GM18861 (cell line): ENCODE results near the gene SPOPL.

Experiments used
- ATAC-seq: cut with Tn5 transposase; IDR thresholded peaks from one replicate; pipeline ENCODE4 v1.9.1; 2021; ENCODE audit not compliant: unreplicated experiment

SPOPL gene

DNA sequence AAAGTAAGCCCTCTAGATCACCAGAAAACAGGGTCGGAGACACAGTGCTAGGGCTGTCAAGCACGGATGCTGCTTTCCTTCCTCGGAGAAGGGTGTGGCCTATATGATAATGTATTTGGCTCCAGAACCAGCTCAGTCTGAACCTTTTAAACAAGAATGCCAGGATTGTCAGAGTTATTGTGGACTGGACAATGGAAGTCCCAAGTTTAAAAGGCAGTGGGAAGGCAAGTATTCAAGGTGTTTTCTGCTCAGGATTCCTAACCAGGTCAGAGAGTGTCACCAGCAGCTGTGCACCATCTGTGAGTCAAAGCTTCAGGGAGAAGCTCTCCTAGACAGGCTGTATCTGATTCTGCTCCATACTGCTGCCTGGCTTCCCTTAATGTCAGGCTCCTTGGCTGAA, 94.8 kb downstream of the SPOPL start:
- ATAC-seq = no peak

DNA sequence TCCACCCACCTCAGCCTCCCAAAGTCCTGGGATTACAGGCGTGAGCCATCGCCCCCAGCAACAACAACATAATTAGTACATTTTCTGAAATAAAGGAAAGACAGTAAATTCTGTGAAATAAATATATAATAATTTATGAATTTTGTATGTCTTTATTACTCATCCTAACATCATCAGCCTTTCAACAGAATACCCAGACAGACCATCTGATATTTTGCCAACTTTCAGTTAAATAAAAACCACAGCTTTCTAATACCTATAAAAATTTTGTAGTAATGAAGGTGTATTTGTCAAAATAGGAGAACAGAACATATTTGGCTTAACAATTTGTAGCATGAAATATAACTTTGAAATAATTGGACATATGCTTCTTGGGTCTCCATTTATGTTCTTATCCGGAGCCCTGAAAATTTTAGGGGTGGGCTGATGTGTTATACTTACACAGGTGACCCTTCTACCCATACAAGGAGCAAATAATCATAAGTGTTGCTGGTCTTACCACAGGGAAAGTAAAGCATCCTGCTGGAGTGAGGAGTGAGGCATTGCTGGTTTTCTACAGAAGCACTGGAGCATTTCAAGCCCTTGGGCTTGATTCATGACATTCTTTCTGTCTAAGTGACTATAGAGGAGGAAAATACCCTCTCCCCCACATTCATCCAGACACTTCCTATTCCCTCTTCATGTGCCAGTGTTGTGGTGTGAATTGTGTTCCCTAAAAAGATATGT, 99.3 kb downstream of the SPOPL start:
- ATAC-seq = no peak

DNA sequence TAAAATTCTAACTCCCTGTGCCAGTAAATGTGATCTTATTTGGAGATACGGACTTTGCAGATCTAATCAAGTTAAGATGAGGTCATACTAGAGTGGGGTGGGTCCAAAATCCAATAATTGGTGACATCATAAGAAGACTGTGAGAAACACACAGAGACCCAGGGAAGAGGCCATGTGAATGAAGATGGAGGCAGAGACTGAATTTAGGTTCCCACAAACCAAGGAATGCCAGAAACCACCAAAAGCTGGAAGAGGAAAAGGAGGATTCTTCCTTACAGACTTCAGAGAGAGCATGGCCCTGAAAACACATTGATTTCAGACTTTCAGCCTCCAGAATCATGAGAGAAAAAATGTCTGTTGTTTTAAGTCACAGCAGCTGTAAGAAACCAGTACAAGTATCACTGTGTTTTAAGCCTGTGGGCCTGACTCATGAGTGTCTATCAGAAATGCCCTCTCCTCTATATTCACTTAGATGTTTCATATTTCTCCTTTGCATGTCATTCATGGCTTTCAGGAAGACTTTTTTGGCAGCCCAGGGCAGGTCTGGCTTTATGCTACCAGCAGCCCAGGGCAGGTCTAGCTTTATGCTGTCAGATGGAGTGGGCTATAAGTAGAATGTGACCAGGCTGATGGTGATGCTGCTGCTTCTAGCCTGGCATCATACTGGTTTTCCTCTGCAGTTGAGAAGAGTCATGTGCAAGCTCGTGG, 100.0 kb downstream of the SPOPL start:
- no peak for ATAC-seq

DNA sequence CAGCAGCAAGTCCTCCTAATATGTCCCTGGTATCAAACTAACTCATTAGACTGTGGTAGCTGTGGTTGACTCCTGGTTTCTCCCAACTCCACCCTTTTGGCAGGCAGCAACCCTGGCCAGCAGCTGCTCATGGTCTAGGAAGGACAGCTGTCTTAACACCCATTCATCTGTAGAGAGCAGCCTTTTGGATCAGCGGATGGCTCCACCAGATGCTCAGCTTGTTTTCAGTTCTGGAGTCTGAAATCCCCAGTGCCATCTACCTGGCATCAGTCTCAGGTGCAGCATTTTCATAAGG, 100.5 kb downstream of the SPOPL start:
- no peak for ATAC-seq

DNA sequence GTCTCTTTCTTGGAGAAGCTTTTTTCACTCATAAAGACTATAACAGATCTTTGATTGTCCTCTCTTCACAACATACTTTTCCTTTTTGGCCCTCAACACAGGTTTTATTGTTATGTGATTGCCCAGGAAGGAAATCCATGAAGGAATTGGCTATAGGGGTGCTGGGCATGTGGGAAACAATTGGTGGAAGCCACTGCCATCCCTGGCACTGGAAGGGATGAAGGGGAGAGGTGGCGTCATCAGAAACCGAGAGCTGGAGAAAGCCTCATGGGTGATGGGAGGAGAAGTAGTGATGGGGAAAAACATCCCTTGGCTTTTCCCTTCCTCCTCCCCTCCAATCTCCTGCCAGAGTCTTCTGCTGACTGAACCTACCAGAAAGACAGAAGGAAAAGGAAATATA, 106.2 kb downstream of the SPOPL start:
- no peak for ATAC-seq

DNA sequence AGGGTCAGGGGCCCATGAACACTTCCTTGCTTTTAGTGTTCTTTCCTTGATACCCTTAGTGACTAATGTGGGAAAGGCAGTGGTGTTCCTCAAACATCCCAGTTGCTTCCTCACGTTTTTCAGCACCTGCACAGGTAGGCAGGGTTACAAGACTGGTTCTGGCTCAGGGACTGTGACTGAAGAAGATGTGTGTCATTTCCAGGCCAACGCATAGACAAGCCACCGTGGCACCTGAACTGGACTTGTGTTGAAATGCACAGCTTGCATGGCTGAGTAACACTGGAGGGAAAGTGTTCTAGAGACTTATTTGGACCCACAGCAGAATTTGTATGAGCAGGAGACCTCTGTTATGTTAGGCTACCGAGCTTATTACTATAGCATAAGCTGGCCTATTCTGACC, 107.9 kb downstream of the SPOPL start:
- ATAC-seq = no peak

DNA sequence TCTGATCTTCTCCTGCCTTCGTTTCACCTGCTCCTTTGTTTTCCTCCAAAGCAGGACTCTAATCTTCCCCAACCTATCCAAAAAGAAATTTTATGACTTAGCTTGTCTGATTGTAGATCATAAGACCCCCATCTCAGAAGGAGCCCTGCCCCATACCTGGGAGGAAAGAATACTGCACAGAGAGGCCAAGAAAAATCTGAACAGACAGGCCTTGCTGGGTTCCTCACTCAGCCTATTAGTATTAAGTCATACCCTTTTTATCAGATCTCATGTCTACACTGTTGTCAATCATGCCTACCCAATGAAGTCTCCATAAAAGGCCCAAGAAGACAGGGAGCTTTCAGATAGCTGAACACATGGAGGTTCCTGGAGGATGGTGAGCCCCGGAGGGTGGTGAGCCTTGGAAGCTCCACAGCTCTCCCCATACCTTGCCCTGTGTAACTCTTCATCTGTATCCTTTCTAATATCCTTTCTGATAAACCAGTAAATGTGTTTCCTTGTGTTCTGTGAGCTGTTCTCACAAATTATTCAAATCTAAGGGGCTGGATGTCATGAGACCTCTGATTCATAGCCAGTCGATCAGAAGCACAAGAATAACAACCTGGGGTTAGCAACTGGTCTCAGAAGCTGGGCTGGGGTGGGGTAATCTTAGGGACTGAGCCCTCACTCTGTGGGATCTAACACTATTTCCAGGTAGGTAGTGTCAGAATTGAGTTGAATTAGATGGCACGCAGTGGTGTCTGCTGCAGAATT, 108.8 kb downstream of the SPOPL start:
- no peak for ATAC-seq

DNA sequence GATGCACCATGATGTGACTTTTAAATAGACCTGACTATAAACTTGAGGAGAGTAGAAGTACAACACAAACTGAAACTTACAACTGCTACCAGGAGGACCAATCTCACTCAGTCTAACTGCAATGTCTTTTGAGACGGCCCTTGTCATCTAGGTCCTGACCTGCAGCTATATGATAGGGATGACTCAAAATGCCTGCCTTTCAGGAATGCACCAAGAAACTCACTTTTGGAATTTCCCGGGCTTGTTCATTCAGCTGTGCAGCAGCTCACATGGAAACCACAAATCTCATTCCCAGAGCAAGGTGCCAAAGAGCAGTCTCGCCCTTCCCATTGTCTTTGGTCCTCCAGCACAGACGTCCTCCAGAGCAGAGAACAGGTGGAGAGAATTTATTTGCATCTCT, 113.7 kb downstream of the SPOPL start:
- no peak for ATAC-seq

DNA sequence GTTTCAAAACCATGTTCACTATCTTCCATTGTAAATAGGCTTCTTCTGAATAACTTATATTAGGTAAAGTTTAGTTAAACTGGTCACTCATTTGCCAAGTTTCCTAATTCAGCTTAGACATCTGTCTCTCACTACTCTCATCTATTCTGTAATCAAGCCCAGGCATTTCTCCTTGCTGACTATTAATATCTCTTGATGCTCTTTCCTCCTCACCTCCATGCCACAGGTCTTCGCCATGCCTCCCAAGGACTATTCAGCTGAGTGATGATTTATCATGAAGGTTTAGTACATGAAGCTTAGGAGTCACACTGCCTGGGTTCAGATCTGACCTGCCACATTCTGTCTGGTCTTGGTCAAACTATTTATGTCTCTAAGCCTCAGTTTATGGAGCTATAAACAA, 115.5 kb downstream of the SPOPL start:
- ATAC-seq = no peak

DNA sequence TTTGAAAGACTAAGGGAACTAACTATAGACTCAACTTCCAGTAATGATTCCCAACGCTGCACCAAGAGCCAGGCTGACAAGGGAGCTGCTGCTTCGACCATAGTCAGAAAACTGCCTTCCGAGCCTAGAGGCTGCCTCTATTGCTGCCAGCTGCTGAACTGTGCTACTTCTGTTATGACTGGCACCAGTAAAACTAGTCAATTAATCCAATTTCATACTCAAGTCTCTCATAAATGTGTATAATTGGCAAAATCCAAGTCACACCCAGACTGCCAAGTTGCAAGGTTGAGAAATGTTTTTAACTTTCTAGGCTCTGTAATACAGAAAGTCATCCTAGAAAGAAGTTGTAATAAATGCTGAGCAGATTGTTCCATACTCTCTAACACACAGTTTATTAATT, 117.4 kb downstream of the SPOPL start:
- no peak for ATAC-seq

DNA sequence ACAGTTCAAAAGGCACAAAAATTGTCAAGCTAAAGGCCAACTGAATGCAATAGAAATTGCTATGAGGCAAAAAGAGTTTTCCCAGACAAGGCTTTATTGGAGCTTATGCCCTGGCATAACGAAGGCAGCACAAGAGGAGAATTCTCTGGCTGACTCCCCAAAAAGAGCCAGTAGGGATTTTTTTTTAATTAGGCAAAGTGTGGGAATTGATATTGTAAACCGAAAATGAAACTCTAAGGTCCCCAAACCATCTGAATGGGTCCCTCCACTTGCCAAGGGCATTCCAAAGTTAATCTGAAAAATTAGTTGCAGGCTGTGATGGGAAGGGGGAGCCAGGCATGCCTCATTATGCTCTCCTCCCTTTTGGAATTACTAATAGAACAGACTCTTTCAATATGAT, 118.9 kb downstream of the SPOPL start:
- ATAC-seq = no peak

DNA sequence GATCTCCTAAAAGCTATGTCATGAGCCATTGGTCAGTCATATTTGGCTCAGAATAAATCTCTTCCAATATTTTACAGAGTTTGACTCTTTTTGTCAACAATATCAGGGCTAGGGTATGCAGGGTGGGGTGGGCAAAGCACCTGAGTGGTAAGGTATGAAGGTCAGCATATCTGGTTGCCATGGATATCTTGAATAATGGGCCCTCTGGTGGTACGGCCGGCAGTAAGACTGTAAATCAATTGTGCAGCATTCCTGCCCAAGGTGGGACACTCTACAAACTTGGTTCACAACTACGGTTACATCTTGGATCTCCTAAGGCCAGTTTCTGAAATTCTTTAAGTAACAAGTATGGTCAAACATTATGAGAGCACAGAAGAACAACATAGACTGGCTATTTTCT, 119.6 kb downstream of the SPOPL start:
- ATAC-seq = no peak

DNA sequence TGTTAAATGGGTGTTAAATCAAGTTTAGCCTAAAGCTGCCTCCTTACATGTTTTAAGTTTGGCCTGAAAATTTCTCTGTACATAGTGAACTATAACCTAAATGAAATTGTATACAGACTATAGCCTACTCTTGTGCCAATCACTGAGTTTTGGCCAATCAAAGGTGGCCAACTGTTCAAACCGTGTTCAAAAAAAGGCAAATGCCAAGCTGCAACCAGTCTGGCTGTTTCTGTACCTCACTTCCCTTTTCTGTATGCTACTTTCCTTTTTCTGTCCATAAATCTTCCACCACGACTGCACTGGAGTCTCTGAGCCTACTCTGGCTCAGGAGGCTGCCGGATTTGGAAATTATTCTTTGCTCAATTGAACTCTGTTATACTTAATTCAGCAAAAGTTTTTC, 121.0 kb downstream of the SPOPL start:
- ATAC-seq = no peak
